Spleen (tissue), 11 donors: Measurements from ENCODE around the gene HNF1A. TPM values are rescaled to one million over a fixed set of nuclear protein-coding genes. Genes with fewer than 3 reads are reported as not detected.

Source experiments
- DNase-seq: peaks from one replicate; pipeline ENCODE4 v3.0.0-alpha.2; 2020
- H3K27ac ChIP-seq, 8 donors: fragments of 200-600 bp; sonication (generic) in 7 of 8; 1 replicate in 4 of 8; 2 replicates in 4 of 8; pipeline versions ENCODE4 v1.5.0 to v1.8.0; 2016 to 2021; ENCODE audit warnings: inconsistent platforms in 4 of 8, mild to moderate bottlenecking in 4 of 8, moderate library complexity in 1 of 8
- H3K27me3 ChIP-seq, 7 donors: fragments of 200-600 bp; sonication (generic) in 6 of 7; replicated peaks in 1 of 7; 1 replicate in 4 of 7; 2 replicates in 3 of 7; pipeline versions ENCODE4 v1.5.0 to v1.8.0; 2016 to 2021; ENCODE audit warnings: inconsistent platforms in 3 of 7, mild to moderate bottlenecking in 1 of 7
- H3K36me3 ChIP-seq, 6 donors: fragments of 200-600 bp; sonication (generic) in 5 of 6; 1 replicate in 4 of 6; 2 replicates in 2 of 6; pipeline versions ENCODE4 v1.5.0 to v1.8.0; 2016 to 2021; ENCODE audit warnings: inconsistent platforms in 2 of 6
- H3K4me1 ChIP-seq, 6 donors: fragments of 200-600 bp; sonication (generic) in 5 of 6; 1 replicate in 3 of 6; 2 replicates in 3 of 6; pipeline versions ENCODE4 v1.5.0 to v1.8.0; 2016 to 2021; ENCODE audit warnings: inconsistent platforms in 3 of 6
- H3K4me3 ChIP-seq, 8 donors: fragments of 200-600 bp; sonication (generic) in 7 of 8; 1 replicate in 4 of 8; 2 replicates in 4 of 8; pipeline versions ENCODE4 v1.5.0 to v1.8.0; 2016 to 2021; ENCODE audit warnings: inconsistent platforms in 4 of 8, mild to moderate bottlenecking in 4 of 8, moderate library complexity in 2 of 8
- H3K9me3 ChIP-seq, 8 donors: fragments of 200-600 bp; sonication (generic) in 7 of 8; 1 replicate in 4 of 8; 2 replicates in 4 of 8; pipeline versions ENCODE4 v1.5.0 to v1.8.0; 2016 to 2021; ENCODE audit warnings: inconsistent platforms in 4 of 8
- CTCF ChIP-seq, 11 experiments: fragments of 200-600 bp in 7 of 11; fragments of 450-650 bp in 4 of 11; sonication (generic) in 4 of 11; IDR thresholded peaks in 8 of 11; conservative IDR thresholded peaks in 3 of 11; 1 replicate in 7 of 11; 2 replicates in 4 of 11; pipeline versions ENCODE4 v1.4.0 to v1.8.0; 2016 to 2021; ENCODE audit warnings: antibody characterized with exemption in 11 of 11, inconsistent platforms in 4 of 11, mild to moderate bottlenecking in 1 of 11
- POLR2A ChIP-seq, 3 donors: fragments of 450-650 bp; IDR thresholded peaks; one replicate each; pipeline ENCODE4 v1.5.1; 2017; ENCODE audit warnings: antibody characterized with exemption in 3 of 3, mild to moderate bottlenecking in 1 of 3
- POLR2AphosphoS5 ChIP-seq, 3 donors: sonication (generic); formaldehyde crosslinking; IDR thresholded peaks; one replicate each; pipeline ENCODE4 v1.5.1; 2017; ENCODE audit warnings: antibody characterized with exemption in 3 of 3
- WGBS, 5 donors: extraction: QIAGEN DNeasy Blood & Tissue Kit in 3 of 5; methylation state at CpG; one replicate each; pipeline versions ENCODE4 v1.1.5 to v1.1.7; 2013 to 2018; 5-methylcytosine and 5-hydroxymethylcytosine counted together
- intact Hi-C: fragments of 100-400 bp; cut with DNase I; formaldehyde crosslinking; loops from one replicate; pipeline ENCODE4 v1.15.0; 2023; ENCODE audit warnings: low total_unique reads
- polyA plus RNA-seq, 3 donors: library from polyadenylated mRNA; stranded (reverse); fragments of 200-250 nt; gene quantifications; one replicate each; pipeline ENCODE4 v1.2.1, GENCODE V29; 2013
- total RNA-seq, 7 donors: library from RNA; depleted of rRNA in 3 of 7; stranded (reverse); fragments of >200 nt in 3 of 7; fragmentation: NEBNext Ultra II Directional in 4 of 7; extraction: Animal tissue kit (Norgen Biotek cat#: 25700) in 4 of 7; gene quantifications; one replicate each; pipeline versions ENCODE4 v1.1.0 to v1.2.1, GENCODE V29; 2016 to 2021
- donor health status: healthy with polysubstance abuse.
- donor health status: DM: no; HTN: no; CAD: no; lungs with moderate emphysema.
- donor health status: DM: no; HTN: no; CAD: no.
- donor health status: Bipolar disorder and iron deficiency.
- donor health status: healthy.
- donor health status: DM: no; HTN: no; CAD: no.
- donor health status: DM: yes; HTN: yes; CAD: no.

The HNF1A gene
- total and polyA plus RNA-seq, 10 donors = not detected

- peaks cover 0 to 10% (median 0%) of the 10 kb centered on the region in 7 donors for H3K27me3 ChIP-seq
- no peaks in the 10 kb centered on the region for H3K4me1 ChIP-seq
- no peaks in the 10 kb centered on the region for H3K36me3 ChIP-seq
- TF ChIP-seq POLR2A (IDR thresholded peaks at IDR 0.05) (no peak), CTCF (IDR thresholded peaks at IDR 0.05 in 8 of 11, conservative IDR thresholded peaks at IDR 0.05 in 3 of 11) (no peak), POLR2AphosphoS5 (IDR thresholded peaks at IDR 0.05) (no peak)
- H3K4me3 ChIP-seq = no peak overlapping the region
- no peak overlapping the region for H3K27ac ChIP-seq
- intact Hi-C loops = no loop called here
- 78 to 93% (median 91%) methylated on average over 11 of the region's 11 CpGs for WGBS, 5 donors
- no peaks in the 10 kb centered on the region for H3K9me3 ChIP-seq
- DNase-seq = peak; percentile 41
Measured at GRCh38 chr12:120993496-120993895, 15.2 kb downstream of the HNF1A start.

DNA sequence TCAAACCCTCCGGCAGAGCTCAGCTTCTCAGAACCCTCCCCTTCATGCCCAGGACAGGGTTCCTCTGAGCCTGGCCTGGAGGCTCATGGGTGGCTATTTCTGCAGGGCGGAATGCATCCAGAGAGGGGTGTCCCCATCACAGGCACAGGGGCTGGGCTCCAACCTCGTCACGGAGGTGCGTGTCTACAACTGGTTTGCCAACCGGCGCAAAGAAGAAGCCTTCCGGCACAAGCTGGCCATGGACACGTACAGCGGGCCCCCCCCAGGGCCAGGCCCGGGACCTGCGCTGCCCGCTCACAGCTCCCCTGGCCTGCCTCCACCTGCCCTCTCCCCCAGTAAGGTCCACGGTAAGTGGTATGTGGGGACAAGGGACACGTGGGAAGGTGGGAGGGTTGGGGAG is 15.7 kb downstream of the HNF1A start:
- TF ChIP-seq POLR2AphosphoS5 (IDR thresholded peaks at IDR 0.05) (no peak), POLR2A (IDR thresholded peaks at IDR 0.05) (no peak), CTCF (IDR thresholded peaks at IDR 0.05 in 8 of 11, conservative IDR thresholded peaks at IDR 0.05 in 3 of 11) (no peak)
- H3K27me3 ChIP-seq = peaks cover 0 to 14% (median 0%) of the 10 kb centered on the region in 7 donors
- no peaks in the 10 kb centered on the region for H3K9me3 ChIP-seq
- no peak overlapping the region for H3K4me3 ChIP-seq
- WGBS, 5 donors = 88 to 94% (median 90%) methylated on average over 4 to 15 of the region's 15 CpGs
- no peaks in the 10 kb centered on the region for H3K4me1 ChIP-seq
- no peaks in the 10 kb centered on the region for H3K36me3 ChIP-seq
- DNase-seq = no peak
- intact Hi-C loops = no loop called here
- no peak overlapping the region for H3K27ac ChIP-seq

DNA sequence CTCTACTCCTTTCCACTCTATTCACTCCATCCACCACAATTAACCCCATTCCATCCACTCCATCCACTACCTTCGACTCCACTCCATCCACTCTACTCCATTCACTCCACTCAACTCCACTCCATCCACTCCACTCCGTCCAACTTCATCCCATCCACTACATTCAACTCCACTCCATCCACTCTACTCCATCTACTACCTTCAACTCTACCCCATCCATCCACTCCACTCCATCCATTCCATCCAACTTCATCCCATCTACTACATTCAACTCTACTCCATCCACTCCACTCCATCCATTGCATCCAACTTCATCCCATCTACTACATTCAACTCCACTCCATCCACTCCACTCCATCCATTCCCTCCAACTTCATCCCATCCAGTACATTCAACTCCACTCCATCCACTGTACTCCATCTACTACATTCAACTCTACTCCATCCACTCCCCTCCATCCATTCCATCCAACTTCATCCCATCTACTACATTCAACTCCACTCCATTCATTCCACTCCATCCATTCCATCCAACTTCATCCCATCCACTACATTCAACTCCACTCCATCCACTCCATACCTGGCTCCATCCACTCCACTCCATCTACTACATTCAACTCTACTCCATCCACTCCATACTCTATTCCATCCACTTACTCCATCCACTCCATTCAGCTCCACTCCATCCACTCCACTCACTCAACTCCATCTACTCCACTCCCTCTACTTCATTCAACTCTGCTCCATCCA is 16.4 kb downstream of the HNF1A start:
- Histone ChIP-seq H3K27ac (no peak overlapping the region), H3K9me3 (no peaks in the 10 kb centered on the region), H3K36me3 (no peaks in the 10 kb centered on the region), H3K4me3 (no peak overlapping the region), H3K27me3 (peaks cover 0 to 20% (median 0%) of the 10 kb centered on the region in 7 donors), H3K4me1 (no peaks in the 10 kb centered on the region)
- TF ChIP-seq POLR2A (IDR thresholded peaks at IDR 0.05) = no peak
- TF ChIP-seq CTCF (IDR thresholded peaks at IDR 0.05 in 8 of 11, conservative IDR thresholded peaks at IDR 0.05 in 3 of 11) = no peak
- WGBS, 5 donors = 87 to 96% (median 93%) methylated on average over 2 of the region's 2 CpGs
- intact Hi-C loops = no loop called here
- no peak for DNase-seq

DNA sequence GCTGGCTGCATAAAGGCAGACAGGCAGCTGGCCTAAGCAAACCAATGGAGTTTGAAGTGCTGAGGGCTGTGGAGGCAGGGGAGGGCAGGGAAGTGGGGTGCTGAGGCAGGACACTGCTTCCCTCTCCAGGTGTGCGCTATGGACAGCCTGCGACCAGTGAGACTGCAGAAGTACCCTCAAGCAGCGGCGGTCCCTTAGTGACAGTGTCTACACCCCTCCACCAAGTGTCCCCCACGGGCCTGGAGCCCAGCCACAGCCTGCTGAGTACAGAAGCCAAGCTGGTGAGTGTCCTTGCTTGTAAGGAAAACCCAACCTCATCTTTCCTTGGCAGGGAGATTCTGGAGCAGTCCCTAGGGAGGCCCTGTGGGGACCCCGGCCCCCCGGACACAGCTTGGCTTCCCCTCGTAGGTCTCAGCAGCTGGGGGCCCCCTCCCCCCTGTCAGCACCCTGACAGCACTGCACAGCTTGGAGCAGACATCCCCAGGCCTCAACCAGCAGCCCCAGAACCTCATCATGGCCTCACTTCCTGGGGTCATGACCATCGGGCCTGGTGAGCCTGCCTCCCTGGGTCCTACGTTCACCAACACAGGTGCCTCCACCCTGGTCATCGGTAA is 17.9 kb downstream of the HNF1A start:
- DNase-seq = peak; percentile 51
- Histone ChIP-seq H3K36me3 (peaks cover 0 to 10% (median 1%) of the 10 kb centered on the region in 6 donors), H3K4me1 (no peaks in the 10 kb centered on the region), H3K9me3 (no peaks in the 10 kb centered on the region), H3K27ac (no peak overlapping the region), H3K4me3 (no peak overlapping the region), H3K27me3 (peaks cover 0 to 20% (median 0%) of the 10 kb centered on the region in 7 donors)
- TF ChIP-seq CTCF (IDR thresholded peaks at IDR 0.05 in 8 of 11, conservative IDR thresholded peaks at IDR 0.05 in 3 of 11) = no peak
- TF ChIP-seq POLR2A (IDR thresholded peaks at IDR 0.05) = no peak
- TF ChIP-seq POLR2AphosphoS5 (IDR thresholded peaks at IDR 0.05) = no peak
- 85 to 90% (median 89%) methylated on average over 6 to 11 of the region's 11 CpGs for whole genome bisulfite sequencing, 5 donors
- intact Hi-C loops = no loop called here
